Peyer's patch (tissue), 4 donors: Measurements from ENCODE around the gene SLC25A21.

ENCODE experiments used
- POLR2A ChIP-seq, 2 donors: fragments of 450-650 bp; IDR thresholded peaks; one replicate each; pipeline ENCODE4 v1.5.1; 2017; ENCODE audit warnings: antibody characterized with exemption in 2 of 2, mild to moderate bottlenecking in 2 of 2, moderate library complexity in 2 of 2
- TF ChIP-seq, protein P1 (sequence below), 6 experiments: fragments of 450-650 bp in 4 of 6; fragments of 200-600 bp in 2 of 6; sonication (generic) in 1 of 6; IDR thresholded peaks; one replicate each; pipeline ENCODE4 v1.5.1; 2017 to 2019; ENCODE audit warnings: antibody characterized with exemption in 6 of 6, mild to moderate bottlenecking in 3 of 6, moderate library complexity in 1 of 6

- TF ChIP-seq, protein P1, sequence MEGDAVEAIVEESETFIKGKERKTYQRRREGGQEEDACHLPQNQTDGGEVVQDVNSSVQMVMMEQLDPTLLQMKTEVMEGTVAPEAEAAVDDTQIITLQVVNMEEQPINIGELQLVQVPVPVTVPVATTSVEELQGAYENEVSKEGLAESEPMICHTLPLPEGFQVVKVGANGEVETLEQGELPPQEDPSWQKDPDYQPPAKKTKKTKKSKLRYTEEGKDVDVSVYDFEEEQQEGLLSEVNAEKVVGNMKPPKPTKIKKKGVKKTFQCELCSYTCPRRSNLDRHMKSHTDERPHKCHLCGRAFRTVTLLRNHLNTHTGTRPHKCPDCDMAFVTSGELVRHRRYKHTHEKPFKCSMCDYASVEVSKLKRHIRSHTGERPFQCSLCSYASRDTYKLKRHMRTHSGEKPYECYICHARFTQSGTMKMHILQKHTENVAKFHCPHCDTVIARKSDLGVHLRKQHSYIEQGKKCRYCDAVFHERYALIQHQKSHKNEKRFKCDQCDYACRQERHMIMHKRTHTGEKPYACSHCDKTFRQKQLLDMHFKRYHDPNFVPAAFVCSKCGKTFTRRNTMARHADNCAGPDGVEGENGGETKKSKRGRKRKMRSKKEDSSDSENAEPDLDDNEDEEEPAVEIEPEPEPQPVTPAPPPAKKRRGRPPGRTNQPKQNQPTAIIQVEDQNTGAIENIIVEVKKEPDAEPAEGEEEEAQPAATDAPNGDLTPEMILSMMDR (IDR thresholded peaks at IDR 0.05) = no peak
- no peak for TF ChIP-seq POLR2A (IDR thresholded peaks at IDR 0.05)
These were observed 455.0 kb downstream of the SLC25A21 start for GRCh38 chr14:36717363-36717762.
